B cell (primary cell): ENCODE data around the gene ORAI3. TPM values are rescaled to one million over a fixed set of nuclear protein-coding genes. Genes with fewer than 3 reads are reported as not detected.

Experiments used
- ATAC-seq: fragments of 200-7000 bp; cut with Tn5 transposase; one replicate; pipeline ENCODE4 v1.10.0; 2021; ENCODE audit warnings: low read depth, mild to moderate bottlenecking, moderate number of reproducible peaks, moderate library complexity
- CTCF ChIA-PET: fragments of 350-600 bp; sonication (Branson Sonifier 250); formaldehyde crosslinking; loops from one replicate; lab custom pipeline; 2021; ENCODE audit warnings: antibody characterized with exemption, inconsistent platforms; lab: Charles Lee
- POLR2A ChIA-PET: fragments of 350-600 bp; sonication (Branson Sonifier 250); formaldehyde crosslinking; loops from one replicate; lab custom pipeline; 2021; ENCODE audit warnings: antibody characterized with exemption; lab: Charles Lee
- DNase-seq: peaks from one replicate; pipeline ENCODE4 v3.0.0; 2013
- H2AFZ ChIP-seq: 2 replicates; pipeline ENCODE4 v1.6.1; 2012; ENCODE audit warnings: mild to moderate bottlenecking, low read depth, low read length; ENCODE audit not compliant: insufficient read depth, poor library complexity, severe bottlenecking
- H3K27ac ChIP-seq, 2 donors: 1 replicate in 1 of 2; 2 replicates in 1 of 2; pipeline ENCODE4 v1.5.1; 2012 to 2013; ENCODE audit warnings: low read length in 2 of 2, mild to moderate bottlenecking in 2 of 2, moderate library complexity in 1 of 2
- H3K27me3 ChIP-seq, 4 experiments: fragments of 200-600 bp in 1 of 4; sonication (generic) in 1 of 4; replicated peaks in 1 of 4; 1 replicate in 2 of 4; 2 replicates in 2 of 4; pipeline versions ENCODE4 v1.6.1 to v1.7.0; 2013 to 2016; ENCODE audit warnings: low read length in 3 of 4, mild to moderate bottlenecking in 2 of 4, mixed read lengths in 1 of 4, moderate library complexity in 1 of 4; ENCODE audit not compliant: insufficient read depth in 4 of 4, control insufficient read depth in 3 of 4; ENCODE audit errors: control extremely low read depth in 1 of 4
- H3K36me3 ChIP-seq, 2 experiments: replicated peaks in 1 of 2; 1 replicate in 1 of 2; 2 replicates in 1 of 2; pipeline versions ENCODE4 v1.6.1 to v1.7.1; 2013; ENCODE audit warnings: low read length in 1 of 2; ENCODE audit not compliant: insufficient read depth in 2 of 2, control insufficient read depth in 1 of 2; ENCODE audit errors: control extremely low read depth in 1 of 2, extremely low read depth in 1 of 2
- H3K4me1 ChIP-seq, 2 donors: fragments of 200-600 bp in 1 of 2; sonication (generic) in 1 of 2; 1 replicate in 1 of 2; 2 replicates in 1 of 2; pipeline versions ENCODE4 v1.5.1 to v1.6.1; 2013 to 2017; ENCODE audit warnings: low read length in 2 of 2; ENCODE audit not compliant: control insufficient read depth in 2 of 2, insufficient read depth in 2 of 2
- H3K4me2 ChIP-seq: replicated peaks from 2 replicates; pipeline ENCODE3; 2012; ENCODE audit warnings: mild to moderate bottlenecking, low read depth, low read length; ENCODE audit not compliant: poor library complexity, severe bottlenecking
- H3K4me3 ChIP-seq, 5 experiments: fragments of 200-600 bp in 1 of 5; sonication (generic) in 1 of 5; 1 replicate in 3 of 5; 2 replicates in 2 of 5; pipeline versions ENCODE4 v1.5.1 to v1.7.0; 2011 to 2016; ENCODE audit warnings: low read length in 4 of 5, mild to moderate bottlenecking in 4 of 5, low read depth in 2 of 5, control low read depth in 1 of 5, moderate library complexity in 1 of 5; ENCODE audit not compliant: insufficient read depth in 1 of 5; ENCODE audit errors: control extremely low read depth in 1 of 5, extremely low read depth in 1 of 5
- H3K79me2 ChIP-seq: fragments of 200-600 bp; sonication (generic); one replicate; pipeline ENCODE4 v1.6.0; 2016; ENCODE audit warnings: low read length; ENCODE audit not compliant: control insufficient read depth, insufficient read depth
- H3K9ac ChIP-seq: fragments of 200-600 bp; sonication (generic); 2 replicates; pipeline ENCODE4 v1.6.1; 2017; ENCODE audit warnings: mild to moderate bottlenecking, low read length, moderate library complexity
- H3K9me3 ChIP-seq, 3 donors: one replicate each; pipeline versions ENCODE4 v1.6.1 to v1.7.1; 2013; ENCODE audit warnings: low read length in 2 of 3; ENCODE audit not compliant: control insufficient read depth in 2 of 3, insufficient read depth in 1 of 3; ENCODE audit errors: control extremely low read depth in 1 of 3
- H4K20me1 ChIP-seq: 2 replicates; pipeline ENCODE4 v1.6.0; 2012; ENCODE audit warnings: mild to moderate bottlenecking, low read length; ENCODE audit not compliant: insufficient read depth, control insufficient read depth, poor library complexity, severe bottlenecking
- H3K27ac Mint-ChIP-seq: one replicate; pipeline ENCODE4 v1.8.0; 2021; ENCODE audit warnings: mixed read lengths
- H3K27me3 Mint-ChIP-seq: one replicate; pipeline ENCODE4 v1.8.0; 2021; ENCODE audit warnings: mixed read lengths
- H3K4me1 Mint-ChIP-seq: one replicate; pipeline ENCODE4 v1.8.0; 2021; ENCODE audit warnings: mixed read lengths
- H3K4me3 Mint-ChIP-seq: one replicate; pipeline ENCODE4 v1.8.0; 2021; ENCODE audit warnings: mixed read lengths
- H3K9me3 Mint-ChIP-seq: one replicate; pipeline ENCODE4 v1.8.0; 2022; ENCODE audit warnings: mixed read lengths; ENCODE audit not compliant: insufficient read depth
- CTCF ChIP-seq: fragments of 200-600 bp; IDR thresholded peaks from one replicate; pipeline ENCODE4 v1.8.0; 2022; ENCODE audit warnings: antibody characterized with exemption, mild to moderate bottlenecking
- EZH2 ChIP-seq: IDR thresholded peaks from 2 replicates; pipeline ENCODE4 v1.6.1; 2012; ENCODE audit warnings: borderline replicate concordance, low read depth, mild to moderate bottlenecking, moderate library complexity, low read length; ENCODE audit not compliant: insufficient read depth, poor library complexity, severe bottlenecking
- WGBS: methylation state at CpG from one replicate; pipeline ENCODE4 v1.1.5; 2013; ENCODE audit warnings: missing lambda C conversion rate; ENCODE audit not compliant: insufficient coverage; 5-methylcytosine and 5-hydroxymethylcytosine counted together
- intact Hi-C: fragments of 100-400 bp; cut with micrococcal nuclease; formaldehyde crosslinking; loops from one replicate; pipeline ENCODE4 v1.10.0; 2022
- polyA plus RNA-seq: library from polyadenylated mRNA; depleted of rRNA; stranded (reverse); fragments of >200 nt; gene quantifications from 2 replicates; pipeline ENCODE4 v1.2.3, GENCODE V29; 2012
- total RNA-seq, 2 donors: library from RNA; stranded (reverse); fragments of 120-200 nt in 1 of 2; gene quantifications; 1 replicate in 1 of 2; 2 replicates in 1 of 2; pipeline versions ENCODE4 v1.2.3 to v1.2.4, GENCODE V29; 2013 to 2022

The ORAI3 gene
- total and polyA plus RNA-seq, 2 donors (not counting 1 experiment from before 2014, with no cell fraction given) = 32.2 to 51.8 TPM

GRCh38 chr16:30987581-30988190 is 38.8 kb downstream of the ORAI3 start:
- H3K27me3 ChIP-seq = no peaks in the 10 kb centered on the region
- H3K79me2 ChIP-seq = no peaks in the 10 kb centered on the region
- H2AFZ ChIP-seq = no peak overlapping the region
- TF ChIP-seq EZH2 (no peak), CTCF (no peak)
- peaks cover 0 to 13% of the 10 kb centered on the region in 2 experiments for H3K36me3 ChIP-seq
- intact Hi-C loops = loop anchor here (5.0 kb wide), 1 partner anchor 170 kb away; no protein-coding TSS in a partner anchor
- H3K4me1 ChIP-seq = peaks cover 3 to 6% of the 10 kb centered on the region in 2 donors
- no peak overlapping the region for H3K4me2 ChIP-seq
- H3K9me3 ChIP-seq = no peaks in the 10 kb centered on the region
- ChIA-PET CTCF (interaction anchor here (0.6 to 1.3 kb wide), 4 partner anchors 15 to 346 kb away, joined by 3 to 5 read pairs (median 3); no protein-coding TSS in a partner anchor), POLR2A (no interaction called here)
- Mint-ChIP-seq H3K4me1 (no peaks in the 10 kb centered on the region), H3K27ac (no peak overlapping the region), H3K9me3 (no peaks in the 10 kb centered on the region), H3K27me3 (no peaks in the 10 kb centered on the region), H3K4me3 (no peak overlapping the region)
- H4K20me1 ChIP-seq = no peaks in the 10 kb centered on the region
- ATAC-seq (no peak), DNase-seq (no peak)
- H3K4me3 ChIP-seq = no peak overlapping the region
- WGBS = 96% methylated on average over 30 of the region's 30 CpGs
- H3K9ac ChIP-seq = no peak overlapping the region
- H3K27ac ChIP-seq = no peak overlapping the region

- no peaks in the 10 kb centered on the region for H3K79me2 ChIP-seq
- no peaks in the 10 kb centered on the region for H3K27me3 Mint-ChIP-seq
- no peak overlapping the region for H3K4me3 Mint-ChIP-seq
- TF ChIP-seq CTCF (no peak), EZH2 (no peak)
- peaks cover 3 to 6% of the 10 kb centered on the region in 2 donors for H3K4me1 ChIP-seq
- 95% methylated on average over 21 of the region's 23 CpGs for WGBS
- H3K27ac Mint-ChIP-seq = no peak overlapping the region
- no peak for ATAC-seq
- ChIA-PET CTCF (no interaction called here), POLR2A (no interaction called here)
- H3K9me3 ChIP-seq = no peaks in the 10 kb centered on the region
- intact Hi-C loops = loop anchor here (5.0 kb wide), 1 partner anchor 168 kb away; no protein-coding TSS in a partner anchor
- no peak overlapping the region for H2AFZ ChIP-seq
- no peak overlapping the region for H3K4me3 ChIP-seq
- no peaks in the 10 kb centered on the region for H3K4me1 Mint-ChIP-seq
- H3K9ac ChIP-seq = no peak overlapping the region
- no peaks in the 10 kb centered on the region for H3K9me3 Mint-ChIP-seq
- DNase-seq = no peak
- H4K20me1 ChIP-seq = no peaks in the 10 kb centered on the region
- H3K27me3 ChIP-seq = no peaks in the 10 kb centered on the region
- H3K4me2 ChIP-seq = no peak overlapping the region
- peaks cover 0 to 1% of the 10 kb centered on the region in 2 experiments for H3K36me3 ChIP-seq
- no peak overlapping the region for H3K27ac ChIP-seq
These were observed 40.7 kb downstream of the ORAI3 start for GRCh38 chr16:30989469-30990047.
